H9 (cell line): Measurements from ENCODE around the gene APBB2. TPM values are rescaled to one million over a fixed set of nuclear protein-coding genes. Genes with fewer than 3 reads are reported as not detected.

Experiments used
- DNase-seq: peaks from one replicate; pipeline ENCODE4 v3.0.0-alpha.2; 2017
- H2AFZ ChIP-seq: one replicate; pipeline ENCODE4 v1.6.1; 2013; ENCODE audit warnings: mild to moderate bottlenecking, low read length, control low read depth, moderate library complexity
- H2AK5ac ChIP-seq: 2 replicates; pipeline ENCODE4 v1.6.1; 2013; ENCODE audit warnings: low read length, control low read depth, mixed read lengths; ENCODE audit not compliant: insufficient read length
- H2BK120ac ChIP-seq: one replicate; pipeline ENCODE4 v1.6.1; 2013; ENCODE audit warnings: low read depth, mild to moderate bottlenecking, low read length, control low read depth, inconsistent platforms; ENCODE audit not compliant: poor library complexity, severe bottlenecking
- H2BK12ac ChIP-seq: 2 replicates; pipeline ENCODE4 v1.6.1; 2013; ENCODE audit warnings: low read length, control low read depth, mixed read lengths, low read depth; ENCODE audit not compliant: insufficient read length
- H2BK15ac ChIP-seq: 2 replicates; pipeline ENCODE4 v1.6.1; 2013; ENCODE audit warnings: low read depth, low read length, control low read depth
- H2BK20ac ChIP-seq: one replicate; pipeline ENCODE4 v1.6.1; 2013; ENCODE audit warnings: low read depth, mild to moderate bottlenecking, low read length, control low read depth, inconsistent platforms; ENCODE audit not compliant: poor library complexity, severe bottlenecking
- H2BK5ac ChIP-seq: 2 replicates; pipeline ENCODE4 v1.6.1; 2013; ENCODE audit warnings: low read length, control low read depth, mixed read lengths; ENCODE audit not compliant: insufficient read length
- H3K14ac ChIP-seq: 2 replicates; pipeline ENCODE4 v1.6.1; 2013; ENCODE audit warnings: low read length, control low read depth; ENCODE audit not compliant: insufficient read depth
- H3K18ac ChIP-seq: 2 replicates; pipeline ENCODE4 v1.6.1; 2013; ENCODE audit warnings: low read depth, mild to moderate bottlenecking, mixed read lengths, low read length, control low read depth; ENCODE audit not compliant: insufficient read length
- H3K23ac ChIP-seq: 2 replicates; pipeline ENCODE4 v1.6.1; 2013; ENCODE audit warnings: low read length, control low read depth, mixed read lengths, low read depth; ENCODE audit not compliant: insufficient read length
- H3K23me2 ChIP-seq: 2 replicates; pipeline ENCODE4 v1.6.1; 2013; ENCODE audit warnings: low read depth, mild to moderate bottlenecking, mixed read lengths, low read length, control low read depth; ENCODE audit not compliant: insufficient read length, poor library complexity, severe bottlenecking
- H3K27ac ChIP-seq: 2 replicates; pipeline ENCODE4 v1.5.1; 2013; ENCODE audit warnings: low read length, control low read depth, mixed read lengths, low read depth; ENCODE audit not compliant: insufficient read length
- H3K27me3 ChIP-seq: 2 replicates; pipeline ENCODE4 v1.6.1; 2013; ENCODE audit warnings: low read length, control low read depth, inconsistent platforms; ENCODE audit not compliant: insufficient read depth
- H3K4ac ChIP-seq: 2 replicates; pipeline ENCODE4 v1.6.1; 2013; ENCODE audit warnings: low read depth, mild to moderate bottlenecking, control low read depth, inconsistent platforms, low read length, moderate library complexity
- H3K4me1 ChIP-seq: 2 replicates; pipeline ENCODE4 v1.6.1; 2013; ENCODE audit warnings: low read length, control low read depth, inconsistent platforms; ENCODE audit not compliant: insufficient read depth
- H3K4me2 ChIP-seq: 2 replicates; pipeline ENCODE4 v1.6.1; 2013; ENCODE audit warnings: low read length, control low read depth, mixed read lengths; ENCODE audit not compliant: insufficient read length, insufficient read depth
- H3K56ac ChIP-seq: 2 replicates; pipeline ENCODE4 v1.6.1; 2013; ENCODE audit warnings: low read depth, mild to moderate bottlenecking, mixed read lengths, low read length, control low read depth; ENCODE audit not compliant: insufficient read length
- H3K79me1 ChIP-seq: 2 replicates; pipeline ENCODE4 v1.6.1; 2013; ENCODE audit warnings: low read depth, mild to moderate bottlenecking, moderate library complexity, low read length, control low read depth, inconsistent platforms; ENCODE audit not compliant: insufficient read depth, poor library complexity, severe bottlenecking
- H3K79me2 ChIP-seq: 2 replicates; pipeline ENCODE4 v1.6.1; 2013; ENCODE audit warnings: low read length, control low read depth, inconsistent platforms; ENCODE audit not compliant: insufficient read depth
- H3K9ac ChIP-seq: 2 replicates; pipeline ENCODE4 v1.6.1; 2013; ENCODE audit warnings: low read length, control low read depth, mixed read lengths; ENCODE audit not compliant: insufficient read length; ENCODE audit errors: extremely low read depth
- H3K9me3 ChIP-seq: one replicate; pipeline ENCODE4 v1.6.1; 2013; ENCODE audit warnings: low read depth, low read length, inconsistent platforms; ENCODE audit not compliant: control insufficient read depth
- H3T11ph ChIP-seq: one replicate; pipeline ENCODE4 v1.6.1; 2013; ENCODE audit warnings: mild to moderate bottlenecking, low read length, control low read depth, inconsistent platforms
- H4K20me1 ChIP-seq: one replicate; pipeline ENCODE4 v1.6.1; 2013; ENCODE audit not compliant: control insufficient read depth, insufficient read length, insufficient read depth
- H4K5ac ChIP-seq: 2 replicates; pipeline ENCODE4 v1.6.1; 2013; ENCODE audit warnings: low read depth, mild to moderate bottlenecking, mixed read lengths, low read length, control low read depth; ENCODE audit not compliant: insufficient read length
- H4K8ac ChIP-seq: replicated peaks from 2 replicates; pipeline ENCODE4 v1.6.1; 2013; ENCODE audit warnings: low read length, control low read depth, mixed read lengths, low read depth; ENCODE audit not compliant: insufficient read length
- H4K91ac ChIP-seq: 2 replicates; pipeline ENCODE4 v1.6.1; 2013; ENCODE audit warnings: low read depth, mild to moderate bottlenecking, moderate library complexity, mixed read lengths, low read length, control low read depth; ENCODE audit not compliant: insufficient read length
- H3K27ac Mint-ChIP-seq, 3 experiments: 2 replicates in 2 of 3; 3 replicates in 1 of 3; pipeline ENCODE4 v1.8.0; 2020 to 2021; ENCODE audit warnings: mixed read lengths in 3 of 3, mild to moderate bottlenecking in 1 of 3, moderate library complexity in 1 of 3
- H3K27me3 Mint-ChIP-seq: 2 replicates; pipeline ENCODE4 v1.8.0; 2021; ENCODE audit warnings: low read depth, mild to moderate bottlenecking, moderate library complexity, mixed read lengths
- H3K36me3 Mint-ChIP-seq, 3 experiments: 2 replicates in 2 of 3; 3 replicates in 1 of 3; pipeline ENCODE4 v1.8.0; 2020 to 2021; ENCODE audit warnings: low read depth in 3 of 3, mixed read lengths in 3 of 3; ENCODE audit not compliant: insufficient read depth in 1 of 3
- H3K4me1 Mint-ChIP-seq, 2 experiments: 2 replicates each; pipeline ENCODE4 v1.8.0; 2020; ENCODE audit warnings: mixed read lengths in 2 of 2
- H3K4me3 Mint-ChIP-seq, 2 experiments: 2 replicates in 1 of 2; 3 replicates in 1 of 2; pipeline ENCODE4 v1.8.0; 2020 to 2021; ENCODE audit warnings: mild to moderate bottlenecking in 2 of 2, mixed read lengths in 2 of 2, moderate library complexity in 1 of 2
- H3K9me3 Mint-ChIP-seq, 2 experiments: 2 replicates in 1 of 2; 3 replicates in 1 of 2; pipeline ENCODE4 v1.8.0; 2020; ENCODE audit warnings: mild to moderate bottlenecking in 2 of 2, mixed read lengths in 2 of 2, moderate library complexity in 1 of 2
- WGBS: extraction: QIAGEN DNeasy Blood & Tissue Kit; methylation state at CpG from one replicate; pipeline ENCODE4 v1.1.7; 2013; ENCODE audit warnings: missing lambda C conversion rate, low lambda C conversion rate, mixed read lengths; ENCODE audit not compliant: insufficient read length; ENCODE audit errors: extremely low coverage; 5-methylcytosine and 5-hydroxymethylcytosine counted together
- total RNA-seq: library from RNA; stranded (reverse); gene quantifications from 2 replicates; pipeline ENCODE4 v1.2.1, GENCODE V29; 2021
- TF ChIP-seq, protein P1 (sequence below): fragments of 200-600 bp; sonication (generic); conservative IDR thresholded peaks from 3 replicates; pipeline ENCODE4 v1.8.0; 2021; ENCODE audit warnings: antibody characterized with exemption, mild to moderate bottlenecking

The APBB2 gene
- total RNA-seq, 1 experiment from 2014 or later: 39.6 TPM

DNA sequence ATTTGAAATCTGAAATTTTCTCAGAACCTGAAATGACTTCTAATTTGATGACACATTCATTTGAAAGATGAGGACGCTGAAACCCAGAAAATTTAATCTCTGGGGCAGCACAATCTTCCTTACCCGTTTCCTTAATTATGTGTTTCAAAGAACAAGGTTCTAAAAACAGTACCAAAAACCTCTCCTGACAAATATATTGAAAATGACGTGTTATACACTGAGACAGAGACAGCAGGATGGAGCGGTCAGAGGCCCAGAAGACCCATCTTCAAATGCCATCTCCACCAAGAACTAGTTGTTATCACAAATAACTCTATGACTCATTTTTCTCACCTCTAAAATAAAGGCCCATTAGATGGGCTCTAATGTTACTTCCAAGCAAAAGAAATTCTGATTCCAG is 287.3 kb downstream of the APBB2 start:
- H3K79me1 ChIP-seq: no peaks in the 10 kb centered on the region
- H4K20me1 ChIP-seq: no peaks in the 10 kb centered on the region
- DNase-seq: no peak
- no peak overlapping the region for H3K9ac ChIP-seq
- no peak overlapping the region for H2BK5ac ChIP-seq
- H3K23ac ChIP-seq: no peak overlapping the region
- H4K8ac ChIP-seq: no peak overlapping the region
- no peak overlapping the region for H3K56ac ChIP-seq
- no peak overlapping the region for H2BK20ac ChIP-seq
- H3K27ac Mint-ChIP-seq: no peak overlapping the region
- H3K4me1 Mint-ChIP-seq: peaks cover 15 to 22% of the 10 kb centered on the region in 2 experiments
- peaks cover 0 to 5% (median 0%) of the 10 kb centered on the region in 3 experiments; a peak in 3 of 7 replicates for H3K36me3 Mint-ChIP-seq
- H2BK15ac ChIP-seq: no peak overlapping the region
- no peak overlapping the region for H2AK5ac ChIP-seq
- no peak overlapping the region for H3K18ac ChIP-seq
- no peak overlapping the region for H3K4me3 Mint-ChIP-seq
- no peaks in the 10 kb centered on the region for H3K79me2 ChIP-seq
- H3K14ac ChIP-seq: no peak overlapping the region
- H3K9me3 Mint-ChIP-seq: no peaks in the 10 kb centered on the region
- no peak overlapping the region for H4K91ac ChIP-seq
- no peak overlapping the region for H3K4me2 ChIP-seq
- H3K27ac ChIP-seq: no peak overlapping the region
- peaks cover 3% of the 10 kb centered on the region; the same call in 1 of the 2 replicates for H3K4me1 ChIP-seq
- no peak overlapping the region for H2BK120ac ChIP-seq
- H3K9me3 ChIP-seq: no peaks in the 10 kb centered on the region
- H3K23me2 ChIP-seq: no peaks in the 10 kb centered on the region
- WGBS: no CpG with 5 or more reads among the region's 4 CpGs
- no peak overlapping the region for H4K5ac ChIP-seq
- H2AFZ ChIP-seq: no peak overlapping the region
- H3K27me3 Mint-ChIP-seq: no peaks in the 10 kb centered on the region
- no peak overlapping the region for H3K4ac ChIP-seq
- H3T11ph ChIP-seq: no peak overlapping the region
- TF ChIP-seq, protein P1, sequence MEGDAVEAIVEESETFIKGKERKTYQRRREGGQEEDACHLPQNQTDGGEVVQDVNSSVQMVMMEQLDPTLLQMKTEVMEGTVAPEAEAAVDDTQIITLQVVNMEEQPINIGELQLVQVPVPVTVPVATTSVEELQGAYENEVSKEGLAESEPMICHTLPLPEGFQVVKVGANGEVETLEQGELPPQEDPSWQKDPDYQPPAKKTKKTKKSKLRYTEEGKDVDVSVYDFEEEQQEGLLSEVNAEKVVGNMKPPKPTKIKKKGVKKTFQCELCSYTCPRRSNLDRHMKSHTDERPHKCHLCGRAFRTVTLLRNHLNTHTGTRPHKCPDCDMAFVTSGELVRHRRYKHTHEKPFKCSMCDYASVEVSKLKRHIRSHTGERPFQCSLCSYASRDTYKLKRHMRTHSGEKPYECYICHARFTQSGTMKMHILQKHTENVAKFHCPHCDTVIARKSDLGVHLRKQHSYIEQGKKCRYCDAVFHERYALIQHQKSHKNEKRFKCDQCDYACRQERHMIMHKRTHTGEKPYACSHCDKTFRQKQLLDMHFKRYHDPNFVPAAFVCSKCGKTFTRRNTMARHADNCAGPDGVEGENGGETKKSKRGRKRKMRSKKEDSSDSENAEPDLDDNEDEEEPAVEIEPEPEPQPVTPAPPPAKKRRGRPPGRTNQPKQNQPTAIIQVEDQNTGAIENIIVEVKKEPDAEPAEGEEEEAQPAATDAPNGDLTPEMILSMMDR: no peak
- H3K27me3 ChIP-seq: no peaks in the 10 kb centered on the region
- H2BK12ac ChIP-seq: no peak overlapping the region
